IMR-90 (cell line): Measurements from ENCODE around the gene OSBPL8. TPM values are rescaled to one million over a fixed set of nuclear protein-coding genes. Genes with fewer than 3 reads are reported as not detected.
A peak's percentile ranks its signal among the peaks of the same experiment; 100 is the strongest.

Experiments
- ATAC-seq: fragments of 200-7000 bp; cut with Tn5 transposase; 2 replicates; pipeline ENCODE4 v1.9.1; 2020; ENCODE audit warnings: low read depth, mild to moderate bottlenecking, moderate library complexity
- BruUV-seq: library from RNA; stranded (reverse); fragments of 400-500 nt; replicated peaks from 2 replicates; lab custom pipeline; 2021; lab: Mats Ljungman, UMichigan
- CTCF ChIA-PET: fragments of 300-600 bp; formaldehyde crosslinking; extraction: SDS; loops from one replicate; lab custom pipeline; 2021; ENCODE audit warnings: antibody characterized with exemption; lab: Yijun Ruan, JAX
- POLR2A ChIA-PET: fragments of 300-600 bp; sonication (Branson Sonifier 250); formaldehyde crosslinking; loops from one replicate; lab custom pipeline; 2022; ENCODE audit warnings: antibody characterized with exemption; ENCODE audit not compliant: unreplicated experiment; lab: Charles Lee
- DNase-seq: peaks from one replicate; pipeline ENCODE4 v3.0.0; 2013
- H2AFZ ChIP-seq: replicated peaks from 2 replicates; pipeline ENCODE3; 2013; ENCODE audit warnings: low read length, mild to moderate bottlenecking; ENCODE audit not compliant: poor library complexity
- H2AK5ac ChIP-seq: 2 replicates; pipeline ENCODE4 v1.6.1; 2013; ENCODE audit warnings: low read depth, low read length, inconsistent platforms
- H2AK9ac ChIP-seq: replicated peaks from 2 replicates; pipeline ENCODE3; 2013; ENCODE audit warnings: mild to moderate bottlenecking, low read depth, low read length, moderate library complexity; ENCODE audit not compliant: poor library complexity
- H2BK120ac ChIP-seq: 2 replicates; pipeline ENCODE4 v1.6.1; 2013; ENCODE audit warnings: low read depth, low read length, inconsistent platforms
- H2BK15ac ChIP-seq: 3 replicates; pipeline ENCODE4 v1.6.1; 2013; ENCODE audit warnings: low read depth, low read length, inconsistent platforms
- H2BK20ac ChIP-seq: 2 replicates; pipeline ENCODE4 v1.6.1; 2013; ENCODE audit warnings: low read depth, mild to moderate bottlenecking, inconsistent platforms, low read length, moderate library complexity
- H2BK5ac ChIP-seq: 2 replicates; pipeline ENCODE4 v1.6.1; 2013; ENCODE audit warnings: mild to moderate bottlenecking, low read depth, low read length, inconsistent platforms; ENCODE audit not compliant: poor library complexity, severe bottlenecking
- H3K14ac ChIP-seq: replicated peaks from 2 replicates; pipeline ENCODE4 v1.6.1; 2013; ENCODE audit warnings: low read depth, low read length, inconsistent platforms
- H3K18ac ChIP-seq: 2 replicates; pipeline ENCODE4 v1.6.1; 2013; ENCODE audit warnings: low read depth, low read length, control low read depth
- H3K23ac ChIP-seq: 2 replicates; pipeline ENCODE4 v1.6.1; 2013; ENCODE audit warnings: low read depth, low read length, inconsistent platforms
- H3K27ac ChIP-seq: 2 replicates; pipeline ENCODE4 v1.5.1; 2013; ENCODE audit warnings: mild to moderate bottlenecking, control low read depth, low read length; ENCODE audit not compliant: insufficient read depth
- H3K27me3 ChIP-seq: 2 replicates; pipeline ENCODE4 v1.6.1; 2013; ENCODE audit warnings: low read length; ENCODE audit not compliant: control insufficient read depth, insufficient read depth
- H3K36me3 ChIP-seq: 2 replicates; pipeline ENCODE4 v1.6.1; 2013; ENCODE audit warnings: low read length, mixed read lengths; ENCODE audit not compliant: control insufficient read depth, insufficient read depth
- H3K4ac ChIP-seq: 2 replicates; pipeline ENCODE4 v1.6.1; 2013; ENCODE audit warnings: low read depth, low read length, inconsistent platforms
- H3K4me1 ChIP-seq: 2 replicates; pipeline ENCODE4 v1.6.1; 2013; ENCODE audit warnings: low read length, mixed read lengths; ENCODE audit not compliant: control insufficient read depth, insufficient read depth
- H3K4me2 ChIP-seq: 2 replicates; pipeline ENCODE4 v1.6.1; 2013; ENCODE audit warnings: low read depth, mild to moderate bottlenecking, control low read depth, low read length, moderate library complexity
- H3K4me3 ChIP-seq: 2 replicates; pipeline ENCODE4 v1.5.1; 2013; ENCODE audit warnings: low read depth, mild to moderate bottlenecking, control low read depth, low read length, moderate library complexity; ENCODE audit not compliant: insufficient read depth
- H3K56ac ChIP-seq: 2 replicates; pipeline ENCODE4 v1.6.1; 2013; ENCODE audit warnings: low read length, inconsistent platforms; ENCODE audit not compliant: insufficient read depth; ENCODE audit errors: extremely low read depth
- H3K79me1 ChIP-seq, 2 experiments: 2 replicates each; pipeline ENCODE4 v1.6.1; 2013; ENCODE audit warnings: low read length in 2 of 2, inconsistent platforms in 1 of 2, low read depth in 1 of 2
- H3K9ac ChIP-seq: 2 replicates; pipeline ENCODE4 v1.6.1; 2013; ENCODE audit warnings: low read depth, low read length, control low read depth
- H3K9me1 ChIP-seq: 2 replicates; pipeline ENCODE4 v1.6.1; 2013; ENCODE audit warnings: low read length, inconsistent platforms; ENCODE audit not compliant: insufficient read depth
- H3K9me3 ChIP-seq: 2 replicates; pipeline ENCODE4 v1.6.1; 2013; ENCODE audit warnings: low read length; ENCODE audit not compliant: control insufficient read depth, insufficient read depth
- H4K20me1 ChIP-seq: 2 replicates; pipeline ENCODE4 v1.6.1; 2013; ENCODE audit warnings: low read length, inconsistent platforms; ENCODE audit not compliant: insufficient read depth
- H4K5ac ChIP-seq: 2 replicates; pipeline ENCODE4 v1.6.1; 2013; ENCODE audit warnings: mild to moderate bottlenecking, low read depth, low read length, control low read depth
- H4K8ac ChIP-seq, 2 experiments: 2 replicates each; pipeline ENCODE4 v1.6.1; 2013; ENCODE audit warnings: low read depth in 2 of 2, low read length in 2 of 2, control low read depth in 1 of 2, inconsistent platforms in 1 of 2
- H4K91ac ChIP-seq: 2 replicates; pipeline ENCODE4 v1.6.1; 2013; ENCODE audit warnings: low read depth, low read length, inconsistent platforms; ENCODE audit not compliant: insufficient read depth
- MAFK ChIP-seq: IDR thresholded peaks from 2 replicates; pipeline ENCODE4 v1.6.1; 2012; ENCODE audit warnings: low read depth, low read length, improper control_type of control experiment
- MXI1 ChIP-seq: IDR thresholded peaks from 2 replicates; pipeline ENCODE4 v1.6.1; 2012; ENCODE audit warnings: low read depth, mild to moderate bottlenecking, low read length, moderate library complexity, borderline replicate concordance
- dilution Hi-C: fragments of 300-500 bp; cut with HindIII; formaldehyde crosslinking; loops from one replicate; pipeline ENCODE4 v1.14.3; 2018; ENCODE audit warnings: low sequenced_read_pairs; ENCODE audit not compliant: unreplicated experiment
- in situ Hi-C: fragments of 300-500 bp; cut with MboI; formaldehyde crosslinking; loops from 3 replicates; pipeline ENCODE4 v1.14.3; 2019; ENCODE audit warnings: low sequenced_read_pairs, inconsistent platforms, mixed read lengths
- intact Hi-C: fragments of 100-400 bp; cut with micrococcal nuclease; formaldehyde crosslinking; loops from 2 replicates; pipeline ENCODE4 v1.10.0; 2022
- polyA plus RNA-seq, 3 experiments: library from polyadenylated mRNA; depleted of rRNA; stranded (reverse); fragments of >200 nt; gene quantifications; 2 replicates each; pipeline ENCODE4 v1.2.3, GENCODE V29; 2012; ENCODE audit warnings: low replicate concordance in 1 of 3
- total RNA-seq: library from RNA; depleted of rRNA; stranded (reverse); fragments of >200 nt; gene quantifications from 2 replicates; pipeline ENCODE4 v1.2.3, GENCODE V29; 2012

The OSBPL8 gene
- total and polyA plus RNA-seq, 2 of the 4 experiments (the other 2 are of a cell fraction) = 17.8 to 24.2 TPM

GRCh38 chr12:76410371-76410770, 149.2 kb downstream of the OSBPL8 start:
- no peak overlapping the region for H2BK120ac ChIP-seq
- H2AK5ac ChIP-seq = no peak overlapping the region
- ChIA-PET CTCF (no interaction called here), POLR2A (interaction anchor here (0.6 kb wide), 1 partner anchor 385 kb away, joined by 5 read pairs; no protein-coding TSS in a partner anchor)
- H3K27ac ChIP-seq = no peak overlapping the region
- no peaks in the 10 kb centered on the region for H3K36me3 ChIP-seq
- intact Hi-C loops = no loop called here
- TF ChIP-seq MXI1 = no peak
- peak; percentile 44; the same call in 1 of the 2 replicates for TF ChIP-seq MAFK
- no peak overlapping the region for H3K9ac ChIP-seq
- DNase-seq = no peak
- H3K23ac ChIP-seq = no peak overlapping the region
- no peak overlapping the region for H3K4ac ChIP-seq
- no peaks in the 10 kb centered on the region for H3K9me3 ChIP-seq
- no peak overlapping the region for H3K14ac ChIP-seq
- H2AK9ac ChIP-seq = no peak overlapping the region
- H2BK15ac ChIP-seq = no peak overlapping the region
- peaks cover 5 to 8% of the 10 kb centered on the region in 2 experiments; a peak in 3 of 4 replicates for H3K79me1 ChIP-seq
- no peak overlapping the region for H3K4me3 ChIP-seq
- H4K5ac ChIP-seq = no peak overlapping the region
- H4K20me1 ChIP-seq = no peaks in the 10 kb centered on the region
- dilution Hi-C loops = no loop called here
- no peak overlapping the region for H3K4me2 ChIP-seq
- no peak overlapping the region for H2BK5ac ChIP-seq
- H4K8ac ChIP-seq = no peak overlapping the region
- no peak overlapping the region for H3K18ac ChIP-seq
- no peak for ATAC-seq
- H3K56ac ChIP-seq = no peak overlapping the region
- no peaks in the 10 kb centered on the region for H3K4me1 ChIP-seq
- no peak overlapping the region for H4K91ac ChIP-seq
- BruUV-seq = no TSS peak
- H3K27me3 ChIP-seq = no peaks in the 10 kb centered on the region
- in situ Hi-C loops = no loop called here
- H2AFZ ChIP-seq = no peak overlapping the region
- H3K9me1 ChIP-seq = no peaks in the 10 kb centered on the region
- H2BK20ac ChIP-seq = no peak overlapping the region
